Heart left ventricle (tissue), 13 donors: ENCODE results near the gene BICC1.

Experiments used
- POLR2A ChIP-seq, 2 donors: fragments of 450-650 bp; IDR thresholded peaks; one replicate each; pipeline ENCODE4 v1.6.1; 2017; ENCODE audit warnings: antibody characterized with exemption in 2 of 2, mild to moderate bottlenecking in 2 of 2, moderate library complexity in 2 of 2
- TF ChIP-seq, protein P1 (sequence below), 12 donors: fragments of 200-600 bp; sonication (generic) in 4 of 12; IDR thresholded peaks; one replicate each; pipeline versions ENCODE4 v1.5.0 to v1.8.0; 2018 to 2022; ENCODE audit warnings: antibody characterized with exemption in 12 of 12, mild to moderate bottlenecking in 5 of 12
- donor health status: ischemic (EF 13 %, LVEDD 7.1; RV severe dilation, severe dysfunction).
- donor health status: DM: no; HTN: yes; CAD: no.
- donor health status: DM: no; HTN: no; CAD: no.
- donor health status: ischemic (EF 25% LVEDD 6.9; RV normal size, moderate dysfunction).
- donor health status: ischemic (EF 25% LVEDD 5.7; RV mildly dilated, moderate dysfunction).
- donor health status: ischemic (EF 35%, LVEDD 5.7; RV mildly dilated, moderate dysfunction).
- donor health status: nonischemic (EF 11% LVEDD 7.7; RV severe dilation, severe dysfunction).
- donor health status: DM: yes; HTN: yes; CAD: no.
- donor health status: PGD.
- donor health status: ischemic (EF 29% LVEDD 5.4; RV normal size, mild dysfunction).
- donor health status: nonischemic (EF 23%, LVEDD 6.1; RV moderate dilation, normal function).

- TF ChIP-seq, protein P1, sequence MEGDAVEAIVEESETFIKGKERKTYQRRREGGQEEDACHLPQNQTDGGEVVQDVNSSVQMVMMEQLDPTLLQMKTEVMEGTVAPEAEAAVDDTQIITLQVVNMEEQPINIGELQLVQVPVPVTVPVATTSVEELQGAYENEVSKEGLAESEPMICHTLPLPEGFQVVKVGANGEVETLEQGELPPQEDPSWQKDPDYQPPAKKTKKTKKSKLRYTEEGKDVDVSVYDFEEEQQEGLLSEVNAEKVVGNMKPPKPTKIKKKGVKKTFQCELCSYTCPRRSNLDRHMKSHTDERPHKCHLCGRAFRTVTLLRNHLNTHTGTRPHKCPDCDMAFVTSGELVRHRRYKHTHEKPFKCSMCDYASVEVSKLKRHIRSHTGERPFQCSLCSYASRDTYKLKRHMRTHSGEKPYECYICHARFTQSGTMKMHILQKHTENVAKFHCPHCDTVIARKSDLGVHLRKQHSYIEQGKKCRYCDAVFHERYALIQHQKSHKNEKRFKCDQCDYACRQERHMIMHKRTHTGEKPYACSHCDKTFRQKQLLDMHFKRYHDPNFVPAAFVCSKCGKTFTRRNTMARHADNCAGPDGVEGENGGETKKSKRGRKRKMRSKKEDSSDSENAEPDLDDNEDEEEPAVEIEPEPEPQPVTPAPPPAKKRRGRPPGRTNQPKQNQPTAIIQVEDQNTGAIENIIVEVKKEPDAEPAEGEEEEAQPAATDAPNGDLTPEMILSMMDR (IDR thresholded peaks at IDR 0.05) = no peak
- TF ChIP-seq POLR2A (IDR thresholded peaks at IDR 0.05) = no peak
These were observed 270.5 kb downstream of the BICC1 start for GRCh38 chr10:58782876-58783851.
